HG02943 (cell line): Measurements from ENCODE around the gene IRF3.

Source experiments
- ATAC-seq: cut with Tn5 transposase; IDR thresholded peaks from one replicate; pipeline ENCODE4 v1.9.1; 2021; ENCODE audit warnings: mild to moderate bottlenecking, low read depth, moderate library complexity; ENCODE audit not compliant: unreplicated experiment

The IRF3 gene

GRCh38 chr19:49665351-49666119 is at the start of gene IRF3, which contains the start of gene BCL2L12:
Gene IRF3 (minus strand): TSS chr19:49665857. CDS start chr19:49664838, 1,019 bp downstream.
Gene BCL2L12 (plus strand): TSS chr19:49665933. CDS start chr19:49666693, 760 bp downstream.
- ATAC-seq = peak; percentile 79

- ATAC-seq = no peak
Observed at GRCh38 chr19:49713236-49713845, 47.7 kb upstream of the IRF3 start.

- no peak for ATAC-seq
Observed at GRCh38 chr19:49712397-49712859, 46.8 kb upstream of the IRF3 start.

- ATAC-seq = no peak
Observed at GRCh38 chr19:49710372-49710951, 44.8 kb upstream of the IRF3 start.

GRCh38 chr19:49705919-49706318 is 40.3 kb upstream of the IRF3 start:
- no peak for ATAC-seq

- no peak for ATAC-seq
Observed at GRCh38 chr19:49704888-49705642, 39.4 kb upstream of the IRF3 start.

- no peak for ATAC-seq
Observed at GRCh38 chr19:49701271-49701786, 35.7 kb upstream of the IRF3 start.

- no peak for ATAC-seq
Observed at GRCh38 chr19:49700563-49700962, 34.9 kb upstream of the IRF3 start.

- no peak for ATAC-seq
Observed at GRCh38 chr19:49699364-49699763, 33.7 kb upstream of the IRF3 start.

- no peak for ATAC-seq
Observed at GRCh38 chr19:49696865-49697264, 31.2 kb upstream of the IRF3 start.

- no peak for ATAC-seq
Observed at GRCh38 chr19:49696115-49696514, 30.5 kb upstream of the IRF3 start.

- ATAC-seq = no peak
Observed at GRCh38 chr19:49692147-49692506, 26.5 kb upstream of the IRF3 start.

- ATAC-seq = no peak
Observed at GRCh38 chr19:49691243-49692146, 25.8 kb upstream of the IRF3 start.

- no peak for ATAC-seq
Observed at GRCh38 chr19:49690656-49691242, 25.1 kb upstream of the IRF3 start, which contains the start of gene CPT1C. Gene CPT1C (plus strand): TSS chr19:49691116. CDS start chr19:49692253, 1,137 bp downstream.

GRCh38 chr19:49690079-49690655 is 24.5 kb upstream of the IRF3 start:
- no peak for ATAC-seq

- no peak for ATAC-seq
Observed at GRCh38 chr19:49689133-49690078, 23.7 kb upstream of the IRF3 start, which contains the start of gene ADM5. Gene ADM5 (plus strand): TSS chr19:49689594. CDS start chr19:49689838, 244 bp downstream.

GRCh38 chr19:49688531-49689132 is 23.0 kb upstream of the IRF3 start:
- ATAC-seq = no peak
